ENCODE data around the gene AMER3. TPM values are rescaled to one million over a fixed set of nuclear protein-coding genes. Genes with fewer than 3 reads are reported as not detected.

AMER3 gene
- total RNA-seq, 1 donor from 2014 or later, result 3.9 TPM

DNA sequence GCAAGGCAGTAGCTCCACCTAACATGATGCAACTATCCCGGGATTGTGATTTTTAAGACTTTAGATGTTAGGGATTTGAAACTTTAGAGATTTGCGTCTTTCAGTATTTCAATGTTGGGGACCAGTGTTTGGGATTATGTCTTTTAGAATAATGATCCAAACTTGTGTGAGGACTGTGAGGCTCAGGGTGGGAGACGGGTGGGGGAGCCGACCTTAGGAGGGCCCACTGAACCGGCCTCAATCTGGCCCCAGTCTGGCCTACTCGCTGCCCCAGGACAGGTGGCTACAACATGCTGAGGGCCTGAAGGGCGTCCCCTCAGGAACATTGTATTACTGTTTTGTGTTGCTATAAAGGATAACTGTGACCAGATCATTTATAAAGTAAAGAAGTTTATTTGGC is 10.7 kb downstream of the AMER3 start:
- no peaks in the 10 kb centered on the region for H3K4me1 Mint-ChIP-seq (ENCODE audit: unreplicated experiment)
- H3K36me3 Mint-ChIP-seq, result no peaks in the 10 kb centered on the region

DNA sequence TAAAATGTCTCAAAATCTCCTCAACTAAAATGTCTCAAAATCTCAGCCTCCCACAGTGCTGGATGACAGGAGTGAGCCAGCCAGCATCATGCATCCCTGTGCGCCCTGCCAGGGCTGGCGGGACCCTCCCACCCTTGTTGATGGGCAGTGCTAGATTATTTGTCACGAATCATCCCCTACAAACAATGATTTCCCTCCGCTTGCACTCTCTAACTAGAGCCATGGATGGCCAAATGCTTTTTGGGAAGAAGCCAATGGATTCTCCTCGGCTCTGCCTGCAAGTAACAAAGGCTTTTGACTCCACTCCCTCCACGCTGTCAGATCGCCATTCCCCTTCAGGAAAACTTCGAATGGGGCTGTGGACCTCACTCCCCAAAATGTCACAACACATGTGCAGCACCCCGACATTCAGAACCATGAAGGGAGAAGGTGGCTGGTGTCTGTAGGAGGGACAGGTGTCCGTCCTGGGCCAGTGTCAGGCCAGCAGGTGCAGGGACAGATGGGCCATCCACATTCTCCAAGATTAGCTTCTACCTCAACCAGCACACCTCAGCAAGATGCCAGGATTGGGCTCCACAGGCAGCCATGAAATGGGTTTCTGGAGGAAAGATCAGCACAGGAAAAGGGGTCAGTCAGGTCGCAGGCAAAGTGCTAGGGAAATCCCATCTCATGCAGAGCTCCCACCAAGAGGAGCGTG is 11.5 kb downstream of the AMER3 start:
- H3K4me3 Mint-ChIP-seq, result no peak overlapping the region
- no peaks in the 10 kb centered on the region for H3K4me1 Mint-ChIP-seq (ENCODE audit: unreplicated experiment)
- DNase-seq (ENCODE audit: extremely low spot score, unreplicated experiment), result no peak
- H3K9me3 Mint-ChIP-seq, result no peaks in the 10 kb centered on the region
- peaks cover 9% of the 10 kb centered on the region for H3K27me3 Mint-ChIP-seq
- TF ChIP-seq, protein P1, sequence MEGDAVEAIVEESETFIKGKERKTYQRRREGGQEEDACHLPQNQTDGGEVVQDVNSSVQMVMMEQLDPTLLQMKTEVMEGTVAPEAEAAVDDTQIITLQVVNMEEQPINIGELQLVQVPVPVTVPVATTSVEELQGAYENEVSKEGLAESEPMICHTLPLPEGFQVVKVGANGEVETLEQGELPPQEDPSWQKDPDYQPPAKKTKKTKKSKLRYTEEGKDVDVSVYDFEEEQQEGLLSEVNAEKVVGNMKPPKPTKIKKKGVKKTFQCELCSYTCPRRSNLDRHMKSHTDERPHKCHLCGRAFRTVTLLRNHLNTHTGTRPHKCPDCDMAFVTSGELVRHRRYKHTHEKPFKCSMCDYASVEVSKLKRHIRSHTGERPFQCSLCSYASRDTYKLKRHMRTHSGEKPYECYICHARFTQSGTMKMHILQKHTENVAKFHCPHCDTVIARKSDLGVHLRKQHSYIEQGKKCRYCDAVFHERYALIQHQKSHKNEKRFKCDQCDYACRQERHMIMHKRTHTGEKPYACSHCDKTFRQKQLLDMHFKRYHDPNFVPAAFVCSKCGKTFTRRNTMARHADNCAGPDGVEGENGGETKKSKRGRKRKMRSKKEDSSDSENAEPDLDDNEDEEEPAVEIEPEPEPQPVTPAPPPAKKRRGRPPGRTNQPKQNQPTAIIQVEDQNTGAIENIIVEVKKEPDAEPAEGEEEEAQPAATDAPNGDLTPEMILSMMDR (conservative IDR thresholded peaks at IDR 0.05), result no peak
- no peak overlapping the region for H3K27ac Mint-ChIP-seq
- no peaks in the 10 kb centered on the region for H3K36me3 Mint-ChIP-seq

More for the DNA sequence above, 10.7 kb downstream of the AMER3 start:
- DNase-seq (ENCODE audit: extremely low spot score, unreplicated experiment), result no peak
- Mint-ChIP-seq H3K9me3 (no peaks in the 10 kb centered on the region), H3K27ac (no peak overlapping the region), H3K4me3 (no peak overlapping the region), H3K27me3 (peaks cover 17% of the 10 kb centered on the region)
- TF ChIP-seq, protein P1 (conservative IDR thresholded peaks at IDR 0.05), result no peak

DNA sequence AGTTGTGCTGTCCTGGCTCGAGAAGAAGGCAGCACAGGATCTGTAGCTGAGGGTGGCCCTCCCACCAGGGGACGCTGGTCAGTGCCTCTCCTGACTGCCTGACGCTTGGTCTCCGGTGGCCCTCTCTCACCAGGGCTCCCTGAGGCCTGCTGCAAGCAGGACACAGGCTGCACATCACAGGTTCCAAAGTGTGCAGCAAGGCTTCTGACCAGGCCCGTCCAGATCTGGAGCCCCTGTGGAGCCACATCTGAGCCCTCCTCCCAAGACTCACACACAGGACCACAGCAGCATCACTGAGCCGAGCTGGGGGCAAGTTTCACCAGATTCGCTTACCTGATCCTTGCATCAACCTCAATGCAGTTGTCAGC is 12.1 kb downstream of the AMER3 start:
- Mint-ChIP-seq H3K4me1 (ENCODE audit: unreplicated experiment) (no peaks in the 10 kb centered on the region), H3K27ac (no peak overlapping the region), H3K36me3 (no peaks in the 10 kb centered on the region), H3K9me3 (no peaks in the 10 kb centered on the region), H3K27me3 (peaks cover 9% of the 10 kb centered on the region), H3K4me3 (no peak overlapping the region)
- TF ChIP-seq, protein P1 (conservative IDR thresholded peaks at IDR 0.05), result no peak
- no peak for DNase-seq (ENCODE audit: extremely low spot score, unreplicated experiment)

DNA sequence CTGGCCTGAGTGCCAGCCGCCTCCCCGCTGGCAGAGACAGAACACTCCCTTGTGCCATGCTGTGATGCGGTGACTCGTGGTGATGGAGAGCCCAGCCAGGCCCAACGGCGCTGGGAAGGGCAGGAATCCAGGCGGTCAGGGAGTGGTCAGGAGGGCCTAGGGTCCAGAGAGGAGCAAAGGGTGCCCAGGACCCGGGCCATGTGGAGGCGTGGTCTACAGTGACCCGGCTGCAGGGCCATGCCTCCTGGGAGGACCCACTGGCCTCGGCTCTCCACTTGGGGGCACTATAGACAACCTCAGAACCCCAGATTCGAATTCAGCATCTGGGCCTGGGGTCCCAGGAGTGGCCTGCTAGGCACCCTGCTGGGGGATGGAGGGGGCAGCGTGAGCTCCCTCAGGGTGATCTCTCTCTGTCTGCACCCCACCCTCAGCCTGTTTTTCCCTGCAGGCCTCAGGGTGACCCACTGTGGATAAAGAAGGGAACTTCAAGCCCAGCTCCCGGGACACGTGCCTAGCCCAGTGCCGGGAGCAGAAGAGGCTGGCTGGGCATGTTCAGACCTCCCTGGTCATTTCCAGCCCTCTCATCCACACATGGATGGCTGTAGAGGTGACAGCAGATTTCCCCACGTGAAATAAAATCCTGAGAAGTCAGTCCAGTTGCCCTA is 13.0 kb downstream of the AMER3 start:
- DNase-seq (ENCODE audit: extremely low spot score, unreplicated experiment), result no peak
- Mint-ChIP-seq H3K9me3 (no peaks in the 10 kb centered on the region), H3K27me3 (peaks cover 9% of the 10 kb centered on the region)

DNA sequence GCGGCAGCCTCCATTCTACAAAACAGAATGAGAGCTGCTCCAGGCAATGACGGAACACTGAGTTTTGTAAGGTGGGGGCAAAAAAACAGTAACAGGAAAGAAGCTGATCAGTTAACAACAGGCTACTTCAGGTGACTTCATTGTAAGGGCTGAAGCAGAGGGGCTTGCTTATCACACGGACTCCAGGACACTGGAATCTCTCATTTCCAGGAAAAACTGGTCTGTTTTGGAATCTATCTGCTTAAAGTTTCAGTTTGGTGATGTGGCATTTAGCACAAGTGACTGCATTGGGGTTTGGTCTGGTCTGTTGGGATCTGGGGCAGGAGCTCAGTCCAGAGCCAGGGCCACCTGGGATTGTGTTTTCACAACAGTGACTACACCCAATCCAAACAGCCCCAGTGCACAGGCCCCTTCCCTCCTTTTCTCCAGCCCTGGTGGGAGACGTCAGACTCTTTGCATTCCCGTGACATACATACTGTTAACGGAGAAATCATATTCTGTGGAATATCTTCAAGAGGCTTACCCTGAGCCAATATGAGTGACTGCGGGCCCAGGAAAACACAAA is 14.1 kb downstream of the AMER3 start:
- Mint-ChIP-seq H3K27ac (no peak overlapping the region), H3K9me3 (no peaks in the 10 kb centered on the region), H3K4me1 (ENCODE audit: unreplicated experiment) (no peaks in the 10 kb centered on the region), H3K27me3 (peaks cover 9% of the 10 kb centered on the region), H3K36me3 (no peaks in the 10 kb centered on the region), H3K4me3 (no peak overlapping the region)
- TF ChIP-seq, protein P1 (conservative IDR thresholded peaks at IDR 0.05), result no peak
- DNase-seq (ENCODE audit: extremely low spot score, unreplicated experiment), result no peak

More for the DNA sequence above, 13.0 kb downstream of the AMER3 start:
- no peak overlapping the region for H3K27ac Mint-ChIP-seq
- H3K36me3 Mint-ChIP-seq, result no peaks in the 10 kb centered on the region
- no peak overlapping the region for H3K4me3 Mint-ChIP-seq
- TF ChIP-seq, protein P1 (conservative IDR thresholded peaks at IDR 0.05), result no peak
- no peaks in the 10 kb centered on the region for H3K4me1 Mint-ChIP-seq (ENCODE audit: unreplicated experiment)
